Heart right ventricle (tissue), 16 donors: ENCODE results near the gene ACSF2. TPM values are rescaled to one million over a fixed set of nuclear protein-coding genes. Genes with fewer than 3 reads are reported as not detected.

ENCODE experiments used
- ATAC-seq, 8 donors: fragments of 200-7000 bp; cut with Tn5 transposase; one replicate each; pipeline ENCODE4 v1.9.1; 2020; ENCODE audit warnings: mild to moderate bottlenecking in 8 of 8, moderate library complexity in 8 of 8, moderate number of reproducible peaks in 1 of 8
- DNase-seq, 2 donors: peaks; one replicate each; pipeline ENCODE4 v3.0.0-alpha.2; 2020
- H3K27ac ChIP-seq, 10 donors: fragments of 200-600 bp; sonication (generic) in 2 of 10; one replicate each; pipeline versions ENCODE4 v1.5.0 to v1.8.0; 2020 to 2022; ENCODE audit warnings: mild to moderate bottlenecking in 3 of 10
- H3K27me3 ChIP-seq, 7 donors: fragments of 200-600 bp; one replicate each; pipeline ENCODE4 v1.8.0; 2021 to 2022; ENCODE audit warnings: mild to moderate bottlenecking in 2 of 7
- H3K36me3 ChIP-seq, 9 donors: fragments of 200-600 bp; sonication (generic) in 1 of 9; one replicate each; pipeline versions ENCODE4 v1.5.0 to v1.8.0; 2020 to 2022; ENCODE audit warnings: mild to moderate bottlenecking in 2 of 9
- H3K4me1 ChIP-seq, 9 donors: fragments of 200-600 bp; sonication (generic) in 1 of 9; one replicate each; pipeline versions ENCODE4 v1.5.0 to v1.8.0; 2020 to 2022; ENCODE audit warnings: mild to moderate bottlenecking in 4 of 9
- H3K4me3 ChIP-seq, 10 donors: fragments of 200-600 bp; sonication (generic) in 2 of 10; one replicate each; pipeline versions ENCODE4 v1.5.0 to v1.8.0; 2020 to 2022; ENCODE audit warnings: mild to moderate bottlenecking in 7 of 10, moderate library complexity in 2 of 10
- H3K9me3 ChIP-seq, 11 donors: fragments of 200-600 bp in 10 of 11; sonication (generic) in 2 of 11; one replicate each; pipeline versions ENCODE4 v1.5.0 to v1.8.0; 2013 to 2022; ENCODE audit warnings: mild to moderate bottlenecking in 2 of 11, control low read depth in 1 of 11, moderate library complexity in 1 of 11
- WGBS, 2 donors: extraction: QIAGEN DNeasy Blood & Tissue Kit; methylation state at CpG; one replicate each; pipeline ENCODE4 v1.1.7; 2013; ENCODE audit warnings: inconsistent platforms in 1 of 2; 5-methylcytosine and 5-hydroxymethylcytosine counted together
- intact Hi-C, 10 donors: fragments of 100-400 bp; cut with DNase I; formaldehyde crosslinking; loops; one replicate each; pipeline versions ENCODE4 v1.11.1 to v1.14.2; 2022
- polyA plus RNA-seq, 2 donors: library from polyadenylated mRNA; stranded (reverse); fragments of 200-250 nt; gene quantifications; one replicate each; pipeline ENCODE4 v1.2.3, GENCODE V29; 2013
- total RNA-seq, 10 donors: library from RNA; stranded (reverse); fragmentation: NEBNext Ultra II Directional in 3 of 10; extraction: Animal tissue kit (Norgen Biotek cat#: 25700) in 3 of 10; gene quantifications; one replicate each; pipeline versions ENCODE4 v1.2.1 to v1.2.4, GENCODE V29; 2021 to 2023
- TF ChIP-seq, protein P1 (sequence below), 9 donors: fragments of 200-600 bp; sonication (generic) in 2 of 9; IDR thresholded peaks; one replicate each; pipeline versions ENCODE4 v1.5.0 to v1.8.0; 2021 to 2022; ENCODE audit warnings: antibody characterized with exemption in 9 of 9, mild to moderate bottlenecking in 5 of 9, moderate library complexity in 1 of 9
- donor health status: Arrhythmogenic right ventricular cardiomyopathy.
- donor health status: ischemic (EF 13 %, LVEDD 7.1; RV severe dilation, severe dysfunction).
- donor health status: healthy with polysubstance abuse.
- donor health status: DM: no; HTN: yes; CAD: no.
- donor health status: DM: no; HTN: no; CAD: no.
- donor health status: ischemic (EF 25% LVEDD 6.9; RV normal size, moderate dysfunction).
- donor health status: ischemic (EF 25% LVEDD 5.7; RV mildly dilated, moderate dysfunction).
- donor health status: healthy.
- donor health status: DM: yes; HTN: yes; CAD: no.
- donor health status: Ischemic cardiomyopathy.
- donor health status: ischemic (EF 35%, LVEDD 5.7; RV mildly dilated, moderate dysfunction).
- donor health status: nonischemic (EF 11% LVEDD 7.7; RV severe dilation, severe dysfunction).
- donor health status: DM: yes; HTN: yes; CAD: no.
- donor health status: PGD.
- donor health status: ischemic (EF 29% LVEDD 5.4; RV normal size, mild dysfunction).
- donor health status: nonischemic (EF 23%, LVEDD 6.1; RV moderate dilation, normal function).

The ACSF2 gene
- total and polyA plus RNA-seq, 12 donors: 7.9 to 45.0 (median 19.7) TPM

DNA sequence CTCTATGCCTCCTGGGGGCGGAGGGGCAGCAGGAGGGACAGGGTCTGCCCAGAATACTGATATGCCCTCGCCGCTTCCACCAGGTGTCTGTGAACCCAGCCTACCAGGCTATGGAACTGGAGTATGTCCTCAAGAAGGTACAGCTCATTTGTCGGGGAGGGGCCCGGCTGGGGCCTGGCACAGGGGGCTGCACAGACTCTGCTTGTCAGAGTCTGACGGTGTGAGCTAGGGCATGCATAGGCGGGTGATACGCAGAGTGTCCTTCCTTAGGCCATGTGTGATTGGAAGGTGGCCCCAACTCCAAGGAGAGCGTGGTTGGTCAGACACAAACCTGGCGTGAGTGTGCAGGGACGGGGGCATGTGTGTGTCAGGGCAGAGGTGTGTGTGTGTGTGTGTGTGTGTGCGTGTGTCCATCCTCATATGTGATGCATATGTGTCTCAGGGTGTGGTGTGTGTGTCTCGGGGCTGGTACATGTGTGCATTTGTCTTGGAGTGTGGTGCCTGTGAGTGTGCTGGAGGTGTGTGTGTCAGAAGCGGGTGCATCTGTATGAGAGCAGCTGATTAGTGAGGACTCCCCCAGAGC lies 35.6 kb downstream of the ACSF2 start:
- Histone ChIP-seq H3K27me3 (peaks cover 0 to 2% (median 0%) of the 10 kb centered on the region in 7 donors), H3K4me1 (no peaks in the 10 kb centered on the region), H3K27ac (no peak overlapping the region), H3K36me3 (peaks cover 0 to 7% (median 0%) of the 10 kb centered on the region in 9 donors), H3K4me3 (no peak overlapping the region), H3K9me3 (no peaks in the 10 kb centered on the region)
- ATAC-seq (no peak), DNase-seq (no peak)
- TF ChIP-seq, protein P1, sequence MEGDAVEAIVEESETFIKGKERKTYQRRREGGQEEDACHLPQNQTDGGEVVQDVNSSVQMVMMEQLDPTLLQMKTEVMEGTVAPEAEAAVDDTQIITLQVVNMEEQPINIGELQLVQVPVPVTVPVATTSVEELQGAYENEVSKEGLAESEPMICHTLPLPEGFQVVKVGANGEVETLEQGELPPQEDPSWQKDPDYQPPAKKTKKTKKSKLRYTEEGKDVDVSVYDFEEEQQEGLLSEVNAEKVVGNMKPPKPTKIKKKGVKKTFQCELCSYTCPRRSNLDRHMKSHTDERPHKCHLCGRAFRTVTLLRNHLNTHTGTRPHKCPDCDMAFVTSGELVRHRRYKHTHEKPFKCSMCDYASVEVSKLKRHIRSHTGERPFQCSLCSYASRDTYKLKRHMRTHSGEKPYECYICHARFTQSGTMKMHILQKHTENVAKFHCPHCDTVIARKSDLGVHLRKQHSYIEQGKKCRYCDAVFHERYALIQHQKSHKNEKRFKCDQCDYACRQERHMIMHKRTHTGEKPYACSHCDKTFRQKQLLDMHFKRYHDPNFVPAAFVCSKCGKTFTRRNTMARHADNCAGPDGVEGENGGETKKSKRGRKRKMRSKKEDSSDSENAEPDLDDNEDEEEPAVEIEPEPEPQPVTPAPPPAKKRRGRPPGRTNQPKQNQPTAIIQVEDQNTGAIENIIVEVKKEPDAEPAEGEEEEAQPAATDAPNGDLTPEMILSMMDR (IDR thresholded peaks at IDR 0.05): no peak
- intact Hi-C loops: loop anchor here in 1 of 10 donors (10.0 kb wide), 1 partner anchor 97 kb away; no protein-coding TSS in a partner anchor
- 95 to 97% methylated on average over 14 of the region's 14 CpGs for WGBS, 2 donors

DNA sequence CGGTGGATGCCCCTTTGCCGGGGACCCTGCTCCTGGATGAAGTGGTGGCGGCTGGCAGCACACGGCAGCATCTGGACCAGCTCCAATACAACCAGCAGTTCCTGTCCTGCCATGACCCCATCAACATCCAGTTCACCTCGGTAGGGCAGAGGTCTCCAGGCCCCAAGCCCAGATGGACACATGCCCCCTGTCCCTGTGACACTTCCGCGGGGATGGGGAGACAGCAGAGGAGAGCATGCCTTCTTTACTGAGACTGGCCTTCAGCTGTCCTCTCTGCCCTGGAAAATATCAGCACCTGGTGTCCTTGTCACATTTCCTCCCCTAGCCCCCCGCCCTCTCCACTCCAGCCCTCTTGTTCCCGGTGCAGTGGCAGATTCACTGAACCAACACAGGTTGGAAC lies 36.4 kb downstream of the ACSF2 start:
- intact Hi-C loops: loop anchor here in 1 of 10 donors (10.0 kb wide), 1 partner anchor 98 kb away; no protein-coding TSS in a partner anchor
- 63 to 70% methylated on average over 9 of the region's 9 CpGs for WGBS, 2 donors
- no peak for ATAC-seq

DNA sequence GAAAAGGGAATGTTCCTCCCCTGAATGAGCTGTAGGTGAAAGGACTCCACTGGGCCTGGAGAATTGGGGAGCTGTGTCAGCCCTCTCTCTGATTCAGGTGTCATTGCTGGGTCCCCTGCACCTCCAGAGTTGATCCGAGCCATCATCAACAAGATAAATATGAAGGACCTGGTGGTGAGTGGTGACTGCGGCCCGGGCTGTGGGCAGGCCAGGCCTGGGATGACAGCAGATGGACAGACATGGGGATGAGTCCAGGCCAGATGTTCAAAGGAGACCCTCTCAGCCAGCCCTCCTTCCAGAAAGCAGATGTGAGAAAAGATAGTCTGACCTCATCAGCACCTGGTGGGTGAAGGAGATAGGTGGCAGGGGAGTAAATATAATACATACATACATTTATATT lies 38.1 kb downstream of the ACSF2 start:
- peaks cover 3 to 12% (median 11%) of the 10 kb centered on the region in 9 donors for H3K4me1 ChIP-seq
- no peaks in the 10 kb centered on the region for H3K9me3 ChIP-seq
- H3K4me3 ChIP-seq: no peak overlapping the region
- no peak overlapping the region for H3K27ac ChIP-seq
- 84 to 90% methylated on average over 3 of the region's 3 CpGs for WGBS, 2 donors
- peaks cover 0 to 7% (median 0%) of the 10 kb centered on the region in 9 donors for H3K36me3 ChIP-seq
- no peak for ATAC-seq
- intact Hi-C loops: loop anchor here in 1 of 10 donors (10.0 kb wide), 1 partner anchor 99 kb away; no protein-coding TSS in a partner anchor
- TF ChIP-seq, protein P1 (IDR thresholded peaks at IDR 0.05): no peak
- H3K27me3 ChIP-seq: peaks cover 9 to 25% (median 17%) of the 10 kb centered on the region in 7 donors
- DNase-seq: no peak

More for the DNA sequence above, 36.4 kb downstream of the ACSF2 start:
- DNase-seq: no peak
- H3K36me3 ChIP-seq: peaks cover 0 to 7% (median 0%) of the 10 kb centered on the region in 9 donors
- peaks cover 0 to 8% (median 3%) of the 10 kb centered on the region in 7 donors for H3K27me3 ChIP-seq
- H3K9me3 ChIP-seq: no peaks in the 10 kb centered on the region
- H3K27ac ChIP-seq: no peak overlapping the region
- TF ChIP-seq, protein P1 (IDR thresholded peaks at IDR 0.05): no peak
- H3K4me3 ChIP-seq: no peak overlapping the region
- H3K4me1 ChIP-seq: no peaks in the 10 kb centered on the region

GRCh38 chr17:50464736-50465135 lies 38.7 kb downstream of the ACSF2 start:
- peaks cover 3 to 16% (median 13%) of the 10 kb centered on the region in 9 donors for H3K4me1 ChIP-seq
- intact Hi-C loops: loop anchor here in 1 of 10 donors (10.0 kb wide), 1 partner anchor 100 kb away; no protein-coding TSS in a partner anchor
- no peaks in the 10 kb centered on the region for H3K9me3 ChIP-seq
- TF ChIP-seq, protein P1 (IDR thresholded peaks at IDR 0.05): no peak
- DNase-seq (no peak), ATAC-seq (no peak)
- peaks cover 10 to 30% (median 23%) of the 10 kb centered on the region in 7 donors for H3K27me3 ChIP-seq
- WGBS, 2 donors: 84 to 95% methylated on average over 4 of the region's 4 CpGs
- H3K4me3 ChIP-seq: no peak overlapping the region
- no peak overlapping the region for H3K27ac ChIP-seq
- H3K36me3 ChIP-seq: peaks cover 0 to 7% (median 0%) of the 10 kb centered on the region in 9 donors
